ENCODE data around the gene NCOA7.

- no peak for TF ChIP-seq EZH2phosphoT487 (IDR thresholded peaks at IDR 0.05)
- no peak for TF ChIP-seq CTCF (IDR thresholded peaks at IDR 0.05)
- TF ChIP-seq EZH2 (IDR thresholded peaks at IDR 0.05) = no peak
Observed at GRCh38 chr6:125922322-125922860, 131.6 kb downstream of the NCOA7 start.
